Prostate gland (tissue), 2 donors: Measurements from ENCODE around the gene RNF215. TPM values are rescaled to one million over a fixed set of nuclear protein-coding genes. Genes with fewer than 3 reads are reported as not detected.

Experiments used
- DNase-seq: peaks from one replicate; pipeline ENCODE4 v3.0.0-alpha.2; 2019; ENCODE audit warnings: low spot score
- H3K27ac ChIP-seq, 2 donors: fragments of 200-600 bp; sonication (generic); 2 replicates each; pipeline ENCODE4 v1.5.1; 2017 to 2019
- H3K27me3 ChIP-seq: fragments of 200-600 bp; sonication (generic); replicated peaks from 2 replicates; pipeline ENCODE4 v1.5.1; 2019; ENCODE audit not compliant: insufficient read depth
- H3K36me3 ChIP-seq, 2 donors: fragments of 200-600 bp; sonication (generic); 1 replicate in 1 of 2; 2 replicates in 1 of 2; pipeline versions ENCODE4 v1.5.1 to v1.8.1; 2017 to 2019
- H3K4me1 ChIP-seq: fragments of 200-600 bp; sonication (generic); replicated peaks from 2 replicates; pipeline ENCODE4 v1.5.1; 2019
- H3K4me3 ChIP-seq, 2 donors: fragments of 200-600 bp; sonication (generic); 2 replicates each; pipeline ENCODE4 v1.5.1; 2017 to 2019
- H3K9me3 ChIP-seq: fragments of 200-600 bp; sonication (generic); 2 replicates; pipeline ENCODE4 v1.5.1; 2017
- CTCF ChIP-seq, 4 experiments: fragments of 200-600 bp in 2 of 4; fragments of 450-650 bp in 2 of 4; sonication (generic) in 2 of 4; IDR thresholded peaks; 1 replicate in 3 of 4; 2 replicates in 1 of 4; pipeline ENCODE4 v1.5.1; 2016 to 2019; ENCODE audit warnings: antibody characterized with exemption in 4 of 4, mild to moderate bottlenecking in 2 of 4, moderate library complexity in 2 of 4
- POLR2A ChIP-seq: fragments of 450-650 bp; IDR thresholded peaks from one replicate; pipeline ENCODE4 v1.6.1; 2016; ENCODE audit warnings: antibody characterized with exemption, mild to moderate bottlenecking
- POLR2AphosphoS5 ChIP-seq: sonication (generic); formaldehyde crosslinking; IDR thresholded peaks from one replicate; pipeline ENCODE4 v1.6.1; 2017; ENCODE audit warnings: antibody characterized with exemption
- WGBS: methylation state at CpG from one replicate; pipeline ENCODE4 v1.1.5; 2018; 5-methylcytosine and 5-hydroxymethylcytosine counted together
- intact Hi-C: fragments of 100-400 bp; cut with DNase I; formaldehyde crosslinking; loops from one replicate; pipeline ENCODE4 v1.14.2; 2022
- total RNA-seq, 2 donors: library from RNA; depleted of rRNA; stranded (reverse); fragments of >200 nt; gene quantifications; one replicate each; pipeline ENCODE4 v1.1.0, GENCODE V29; 2016

The RNF215 gene
- 10 to 100 TPM; 18.1 to 20.0 TPM for total RNA-seq

DNA sequence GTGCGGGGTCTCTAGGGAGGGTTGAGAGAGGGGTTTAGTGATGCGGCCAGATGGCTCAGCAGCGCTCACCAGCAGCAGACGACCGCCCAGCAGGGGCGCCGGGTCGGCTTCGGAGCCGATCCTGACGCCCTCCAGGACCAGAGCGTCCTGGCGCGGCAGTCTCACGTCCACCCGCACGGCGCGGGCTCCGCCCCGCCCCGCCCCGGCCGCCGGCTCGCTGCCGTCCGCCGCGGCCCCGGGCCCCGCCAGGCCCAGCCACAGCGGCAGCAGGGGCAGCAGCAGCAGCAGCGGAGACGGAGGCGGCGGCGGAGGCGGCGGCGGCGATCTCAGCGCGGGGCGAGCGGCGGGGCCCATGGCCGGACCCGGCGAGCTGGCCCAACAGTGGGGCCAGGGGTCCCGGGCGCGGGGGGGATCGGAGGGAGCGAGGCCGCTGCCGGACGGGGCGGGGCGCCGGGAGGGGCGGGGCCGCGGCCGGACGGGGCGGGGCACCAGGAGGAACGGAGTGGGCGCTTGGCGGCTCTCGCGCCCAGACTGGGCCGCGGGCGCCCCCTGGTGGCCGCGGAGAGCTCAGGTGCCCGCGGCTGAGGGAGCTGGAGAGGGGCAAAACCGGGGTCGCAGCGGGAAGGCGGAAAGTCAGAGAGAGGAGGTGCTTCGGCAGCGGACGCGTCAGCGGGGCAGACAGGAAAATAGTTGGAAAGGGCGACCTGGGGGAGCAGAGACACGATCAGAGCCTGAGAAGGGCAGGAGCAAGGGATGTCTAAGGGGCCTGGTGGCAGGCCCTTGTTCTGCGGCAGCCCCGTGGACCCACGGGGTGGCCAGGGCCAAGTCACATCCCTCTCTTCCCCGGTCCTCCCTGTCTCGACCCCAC is at the start of gene RNF215:
RNF215 (minus strand) TSS at position 452 of the 868 bp plus-strand sequence; CDS start at position 354, 98 bp downstream.
- intact Hi-C loops: loop anchor here (1.0 to 2.0 kb wide), 4 partner anchors 30 to 278 kb away; partner anchors contain the start of genes CCDC157 and SF3A1
- peak; percentile 74 for DNase-seq
- WGBS: 1% methylated on average over 73 of the region's 95 CpGs
- H3K27ac ChIP-seq: peak within 1 kb of the TSS; percentile 57 to 76
- no peaks in the 10 kb centered on the region for H3K9me3 ChIP-seq
- H3K36me3 ChIP-seq: no peaks in the 10 kb centered on the region
- TF ChIP-seq CTCF (IDR thresholded peaks at IDR 0.05) (peak; percentile 96 to 98 (median 97)), POLR2AphosphoS5 (peak; percentile 22), POLR2A (no peak)
- H3K4me1 ChIP-seq: no peaks in the 10 kb centered on the region
- H3K4me3 ChIP-seq: peak within 1 kb of the TSS; percentile 55 to 57
- H3K27me3 ChIP-seq: no peaks in the 10 kb centered on the region

DNA sequence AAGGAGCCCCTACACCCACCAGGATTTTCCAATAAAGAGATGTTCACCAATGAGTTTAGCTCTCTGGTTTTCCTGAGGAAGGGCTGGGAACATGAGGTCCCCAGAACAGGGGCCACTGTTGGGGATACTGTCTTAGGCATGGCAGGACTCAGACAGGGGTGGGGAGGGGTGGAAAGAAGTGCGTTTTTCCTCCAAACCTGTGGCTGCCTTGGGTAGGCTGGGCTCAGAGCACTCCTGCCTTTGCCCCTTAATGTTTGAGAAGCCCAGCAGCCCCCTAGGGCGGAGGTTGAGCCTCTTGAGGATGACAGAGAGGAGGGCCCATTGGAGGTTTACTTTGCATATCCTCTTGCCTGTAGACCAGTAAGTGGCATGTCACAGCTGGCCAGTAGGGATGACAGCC is 49.0 kb upstream of the RNF215 start:
- intact Hi-C loops: no loop called here
- peak overlapping the region in 1 of 2 donors; percentile 24 for H3K27ac ChIP-seq
- TF ChIP-seq POLR2A (no peak), POLR2AphosphoS5 (no peak), CTCF (IDR thresholded peaks at IDR 0.05) (no peak)
- no peaks in the 10 kb centered on the region for H3K4me1 ChIP-seq
- no peak overlapping the region for H3K4me3 ChIP-seq
- no peaks in the 10 kb centered on the region for H3K9me3 ChIP-seq
- no peak for DNase-seq
- H3K27me3 ChIP-seq: no peaks in the 10 kb centered on the region
- WGBS: 49% methylated on average over 2 of the region's 2 CpGs
- H3K36me3 ChIP-seq: no peaks in the 10 kb centered on the region

GRCh38 chr22:30435674-30436126 is 48.5 kb upstream of the RNF215 start:
- no peaks in the 10 kb centered on the region for H3K4me1 ChIP-seq
- no peaks in the 10 kb centered on the region for H3K36me3 ChIP-seq
- WGBS: 94% methylated on average over 6 of the region's 6 CpGs
- H3K27me3 ChIP-seq: no peaks in the 10 kb centered on the region
- H3K27ac ChIP-seq: peak overlapping the region in 1 of 2 donors; percentile 24
- no peak for TF ChIP-seq POLR2AphosphoS5
- TF ChIP-seq CTCF (IDR thresholded peaks at IDR 0.05): no peak
- no peak for TF ChIP-seq POLR2A
- H3K9me3 ChIP-seq: no peaks in the 10 kb centered on the region
- intact Hi-C loops: no loop called here
- H3K4me3 ChIP-seq: no peak overlapping the region
- no peak for DNase-seq

- intact Hi-C loops: no loop called here
- no peak for DNase-seq
- no peaks in the 10 kb centered on the region for H3K27me3 ChIP-seq
- WGBS: 50% methylated on average over 1 of the region's 1 CpG
- no peak overlapping the region for H3K27ac ChIP-seq
- H3K4me1 ChIP-seq: no peaks in the 10 kb centered on the region
- no peaks in the 10 kb centered on the region for H3K36me3 ChIP-seq
- no peak overlapping the region for H3K4me3 ChIP-seq
- TF ChIP-seq CTCF (IDR thresholded peaks at IDR 0.05) (no peak), POLR2AphosphoS5 (no peak), POLR2A (no peak)
- H3K9me3 ChIP-seq: no peaks in the 10 kb centered on the region
Observed at GRCh38 chr22:30434843-30435242, 47.6 kb upstream of the RNF215 start.
